ENCODE results near the gene MFAP5. TPM values are rescaled to one million over a fixed set of nuclear protein-coding genes. Genes with fewer than 3 reads are reported as not detected.

Gene MFAP5
- total RNA-seq, 1 donor from 2014 or later = not detected

DNA sequence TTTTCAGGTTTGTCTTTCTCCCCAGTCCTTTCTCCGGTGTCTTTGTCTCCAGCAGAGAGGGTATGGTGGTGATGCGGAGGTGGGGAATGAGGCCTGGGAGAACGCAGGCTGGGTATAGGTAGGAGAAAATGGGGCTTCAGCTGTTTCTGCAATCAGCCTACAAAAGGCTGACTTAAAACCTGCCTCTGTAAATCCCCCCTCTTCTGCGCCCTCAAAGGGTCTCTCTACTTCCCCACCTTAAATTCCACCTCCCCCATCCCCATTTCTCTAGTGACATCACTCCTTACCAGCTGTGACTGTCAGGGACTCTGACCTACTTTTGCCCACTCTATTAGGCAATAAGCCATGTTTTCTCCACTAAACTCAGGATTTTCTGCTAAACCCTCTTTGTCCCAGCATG lies 27.1 kb upstream of the MFAP5 start:
- Mint-ChIP-seq H3K27me3 (peaks cover 34% of the 10 kb centered on the region), H3K4me1 (no peaks in the 10 kb centered on the region), H3K4me3 (no peak overlapping the region), H3K27ac (no peak overlapping the region), H3K9me3 (no peaks in the 10 kb centered on the region), H3K36me3 (ENCODE audit: low read depth) (no peaks in the 10 kb centered on the region)
- intact Hi-C loops (cut with micrococcal nuclease) = no loop called here
- no peak for DNase-seq

DNA sequence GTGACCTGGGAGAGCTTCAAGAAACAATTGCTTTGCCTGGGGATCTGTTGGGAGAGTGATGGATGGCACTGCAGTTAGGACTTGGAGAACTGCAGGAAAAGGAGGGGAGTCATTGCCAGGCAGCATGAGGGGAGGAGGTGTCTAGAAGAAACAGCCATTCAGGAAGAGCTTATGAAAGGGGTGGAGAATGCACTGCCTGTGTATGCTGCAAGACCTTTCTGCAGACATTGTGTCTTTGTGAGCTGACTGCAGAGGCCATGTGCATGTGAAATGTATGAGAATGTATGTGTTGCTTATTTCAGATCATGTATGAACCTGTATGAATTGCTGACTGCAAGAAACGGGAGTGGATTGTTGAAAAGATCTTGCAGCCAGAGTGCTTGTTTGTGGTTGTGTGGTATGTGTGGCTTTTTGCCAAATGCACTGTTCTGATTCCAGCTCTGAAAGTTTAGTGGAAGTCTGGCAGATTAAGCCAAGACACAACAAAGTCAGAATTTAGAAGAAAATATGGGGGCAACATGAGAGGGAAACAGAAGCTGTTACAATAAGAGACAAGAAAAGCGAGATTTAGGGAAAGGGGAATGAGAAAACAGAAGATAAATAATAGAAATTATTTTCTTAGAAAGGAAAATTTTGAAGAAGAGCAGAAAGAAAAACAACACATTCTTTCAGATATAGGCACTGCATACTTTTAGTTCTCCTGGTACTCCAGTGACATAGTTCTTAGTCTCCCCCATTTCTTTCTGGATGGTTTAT lies 25.4 kb upstream of the MFAP5 start:
- H3K9me3 Mint-ChIP-seq = no peaks in the 10 kb centered on the region
- H3K27ac Mint-ChIP-seq = no peak overlapping the region
- peaks cover 34% of the 10 kb centered on the region for H3K27me3 Mint-ChIP-seq
- no peaks in the 10 kb centered on the region for H3K4me1 Mint-ChIP-seq
- no peak for DNase-seq
- intact Hi-C loops (cut with micrococcal nuclease) = no loop called here
- H3K36me3 Mint-ChIP-seq (ENCODE audit: low read depth) = no peaks in the 10 kb centered on the region
- H3K4me3 Mint-ChIP-seq = no peak overlapping the region

DNA sequence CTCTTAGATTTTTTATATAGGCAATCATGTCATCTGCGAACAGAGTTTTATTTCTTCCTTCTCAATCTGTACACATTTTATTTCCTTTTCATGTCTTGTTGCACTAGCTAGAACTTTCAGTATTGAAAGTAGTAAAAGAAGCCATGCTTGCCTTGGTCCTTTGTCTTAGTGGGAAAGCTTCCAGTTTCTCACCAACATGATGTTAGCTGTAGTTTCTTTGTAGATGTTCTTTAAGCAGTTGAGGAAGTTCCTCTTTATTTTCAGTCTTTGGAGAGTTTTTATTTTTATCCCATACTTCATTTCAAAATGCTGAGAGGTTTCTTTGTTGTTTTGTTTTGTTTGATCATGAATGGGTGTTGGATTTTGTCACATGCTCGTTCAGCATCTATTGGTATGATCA lies 22.4 kb upstream of the MFAP5 start:
- Mint-ChIP-seq H3K4me1 (no peaks in the 10 kb centered on the region), H3K4me3 (no peak overlapping the region), H3K9me3 (no peaks in the 10 kb centered on the region), H3K27ac (no peak overlapping the region), H3K27me3 (peaks cover 12% of the 10 kb centered on the region), H3K36me3 (ENCODE audit: low read depth) (no peaks in the 10 kb centered on the region)
- intact Hi-C loops (cut with micrococcal nuclease) = no loop called here
- no peak for DNase-seq

DNA sequence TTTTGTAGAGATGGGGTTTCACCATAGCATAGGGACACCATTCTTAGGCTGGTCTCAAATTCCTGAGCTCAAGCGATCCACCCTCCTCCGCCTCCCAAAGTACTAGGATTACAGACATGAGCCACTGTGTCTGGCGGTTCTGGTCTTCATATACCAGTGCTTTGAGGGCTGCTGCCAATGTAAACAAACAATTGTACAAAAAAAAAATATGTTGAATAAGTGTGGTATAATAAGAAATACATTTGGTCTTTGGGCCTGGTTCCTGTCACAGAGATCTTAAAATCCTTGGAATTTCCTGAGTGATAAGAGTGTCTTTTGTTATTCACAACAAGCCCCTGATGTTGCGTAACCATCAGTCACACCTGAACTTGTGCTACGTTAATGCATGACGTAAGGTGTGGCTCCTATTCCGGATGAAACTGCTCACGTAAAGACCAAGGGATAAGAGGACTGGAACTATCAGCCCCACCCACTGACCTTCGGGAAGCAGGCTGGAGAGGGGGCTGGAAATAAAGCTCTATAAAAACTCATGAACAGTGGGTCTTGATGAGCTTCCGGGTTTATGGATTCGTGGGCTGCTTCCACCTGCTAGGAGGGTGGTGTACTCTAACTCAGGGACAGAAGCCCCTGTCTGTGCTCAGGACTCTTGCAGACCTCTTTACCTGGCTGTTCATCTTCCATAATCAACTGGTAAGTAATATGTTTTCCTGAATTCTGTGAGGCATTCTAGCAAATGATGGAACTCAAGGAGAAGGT lies 18.7 kb upstream of the MFAP5 start:
- no peak overlapping the region for H3K4me3 Mint-ChIP-seq
- DNase-seq = no peak
- peaks cover 11% of the 10 kb centered on the region for H3K27me3 Mint-ChIP-seq
- H3K4me1 Mint-ChIP-seq = no peaks in the 10 kb centered on the region
- intact Hi-C loops (cut with micrococcal nuclease) = no loop called here
- no peak overlapping the region for H3K27ac Mint-ChIP-seq
- H3K9me3 Mint-ChIP-seq = no peaks in the 10 kb centered on the region
- H3K36me3 Mint-ChIP-seq (ENCODE audit: low read depth) = no peaks in the 10 kb centered on the region

DNA sequence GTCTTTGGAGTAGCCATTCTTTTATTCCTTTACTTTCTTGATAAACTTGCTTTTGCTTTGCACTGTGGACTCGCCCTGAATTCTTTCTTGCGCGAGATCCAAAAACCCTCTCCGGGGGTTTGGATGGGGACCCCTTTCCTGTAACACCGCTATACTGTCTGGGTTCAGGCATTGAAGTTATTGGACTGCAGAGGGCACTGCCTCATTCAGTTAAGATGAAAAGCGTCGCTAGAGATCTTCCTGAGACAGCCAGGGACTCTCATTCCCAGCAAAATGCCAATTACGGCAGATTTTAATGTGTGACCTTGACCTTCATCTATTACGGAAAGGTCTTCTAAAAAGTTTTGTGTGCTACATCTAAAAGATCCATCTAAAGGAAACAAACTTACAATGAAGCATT lies 17.9 kb upstream of the MFAP5 start:
- Mint-ChIP-seq H3K9me3 (no peaks in the 10 kb centered on the region), H3K4me3 (no peak overlapping the region), H3K4me1 (no peaks in the 10 kb centered on the region), H3K27ac (no peak overlapping the region), H3K27me3 (peaks cover 11% of the 10 kb centered on the region), H3K36me3 (ENCODE audit: low read depth) (no peaks in the 10 kb centered on the region)
- no peak for DNase-seq
- intact Hi-C loops (cut with micrococcal nuclease) = no loop called here

DNA sequence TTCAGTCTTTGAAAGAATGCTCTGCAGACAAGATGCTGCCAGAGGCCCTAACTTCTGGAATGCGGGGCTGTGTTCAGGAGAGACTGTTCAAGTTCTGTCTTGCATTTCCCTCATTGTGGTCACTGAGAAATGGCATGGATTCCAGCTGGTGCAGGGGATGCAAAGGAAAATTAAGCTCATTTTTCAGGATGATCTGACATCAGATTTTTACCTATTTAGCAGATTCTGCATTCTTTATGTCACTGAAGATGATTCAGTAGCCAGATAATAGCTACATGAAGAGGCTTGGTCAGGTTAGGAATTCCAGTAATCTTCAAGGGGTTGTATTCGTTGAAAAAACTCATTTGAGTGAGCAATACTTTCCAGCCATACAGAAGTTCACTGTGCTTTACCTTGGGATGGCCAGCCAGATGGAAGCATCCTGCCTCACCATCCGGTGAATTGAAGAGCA lies 16.1 kb upstream of the MFAP5 start:
- no peak for DNase-seq
- intact Hi-C loops (cut with micrococcal nuclease) = no loop called here
- Mint-ChIP-seq H3K36me3 (ENCODE audit: low read depth) (no peaks in the 10 kb centered on the region), H3K27me3 (peaks cover 12% of the 10 kb centered on the region), H3K4me1 (no peaks in the 10 kb centered on the region), H3K9me3 (no peaks in the 10 kb centered on the region), H3K27ac (no peak overlapping the region), H3K4me3 (no peak overlapping the region)

DNA sequence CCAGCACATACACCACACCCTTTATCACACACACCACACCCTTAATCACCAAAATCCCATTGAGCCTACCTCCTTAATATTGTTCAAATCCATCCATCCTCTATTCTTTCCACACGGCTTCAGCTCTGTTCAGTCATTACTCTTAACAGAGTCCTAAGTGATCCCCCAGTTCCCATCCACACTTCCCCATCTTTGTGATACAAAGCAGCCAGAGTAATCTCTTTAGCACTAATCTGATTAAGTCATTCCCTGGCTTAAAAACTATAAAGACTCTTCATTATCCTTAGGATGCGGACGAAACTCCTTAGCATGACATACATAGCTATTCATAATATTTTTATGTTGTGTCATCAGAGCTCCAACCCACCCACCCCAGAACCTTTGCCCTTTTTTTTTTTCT lies 14.7 kb upstream of the MFAP5 start:
- Mint-ChIP-seq H3K4me3 (no peak overlapping the region), H3K36me3 (ENCODE audit: low read depth) (no peaks in the 10 kb centered on the region), H3K9me3 (no peaks in the 10 kb centered on the region), H3K27ac (no peak overlapping the region), H3K27me3 (peaks cover 10% of the 10 kb centered on the region), H3K4me1 (no peaks in the 10 kb centered on the region)
- DNase-seq = no peak
- intact Hi-C loops (cut with micrococcal nuclease) = no loop called here

DNA sequence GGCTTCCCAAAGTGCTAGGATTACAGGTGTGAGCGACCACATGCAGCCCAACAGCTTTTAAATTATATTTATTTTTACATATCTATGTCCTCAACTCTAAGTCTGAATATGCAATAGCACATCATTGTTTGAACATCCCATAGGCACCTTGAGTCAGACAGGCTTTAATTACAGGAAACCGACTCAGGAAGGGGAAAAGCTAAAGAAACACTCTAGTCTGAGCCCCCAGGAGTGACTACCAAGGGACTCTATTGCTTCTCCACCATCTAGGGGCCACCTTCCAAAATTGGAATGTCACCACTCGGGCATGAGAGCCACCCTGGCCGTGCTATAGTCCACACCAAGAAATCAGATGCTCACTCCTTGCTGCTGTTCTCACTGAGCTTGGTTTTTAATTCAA lies 14.0 kb upstream of the MFAP5 start:
- Mint-ChIP-seq H3K27me3 (peaks cover 10% of the 10 kb centered on the region), H3K36me3 (ENCODE audit: low read depth) (no peaks in the 10 kb centered on the region)

DNA sequence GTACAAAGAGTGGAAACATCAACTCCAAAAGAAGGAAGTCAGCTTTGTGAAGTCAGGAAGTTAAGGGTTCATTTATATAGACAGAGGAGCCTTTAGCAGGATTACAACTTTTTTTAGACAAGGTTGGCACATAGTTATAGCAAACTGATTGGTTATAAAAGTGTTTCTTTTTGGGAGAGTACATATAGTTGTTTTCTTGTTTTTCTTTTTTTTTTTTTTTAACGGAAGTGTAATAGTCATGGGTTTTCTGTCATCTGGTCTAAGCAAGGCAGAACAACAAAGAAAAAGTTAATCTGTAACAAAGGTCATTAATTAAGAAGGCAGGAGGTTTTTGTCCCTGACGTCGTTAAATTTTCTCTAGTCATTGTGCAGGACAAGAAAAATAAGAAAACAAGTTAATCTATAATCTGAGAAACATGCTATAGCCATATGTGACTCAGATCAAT lies 13.0 kb upstream of the MFAP5 start:
- H3K4me1 Mint-ChIP-seq = no peaks in the 10 kb centered on the region
- no peaks in the 10 kb centered on the region for H3K36me3 Mint-ChIP-seq (ENCODE audit: low read depth)
- no peak overlapping the region for H3K4me3 Mint-ChIP-seq
- H3K27me3 Mint-ChIP-seq = peaks cover 10% of the 10 kb centered on the region
- no peaks in the 10 kb centered on the region for H3K9me3 Mint-ChIP-seq
- no peak for DNase-seq
- intact Hi-C loops (cut with micrococcal nuclease) = no loop called here
- no peak overlapping the region for H3K27ac Mint-ChIP-seq

More for the DNA sequence above, 14.0 kb upstream of the MFAP5 start:
- Mint-ChIP-seq H3K4me3 (no peak overlapping the region), H3K4me1 (no peaks in the 10 kb centered on the region), H3K27ac (no peak overlapping the region), H3K9me3 (no peaks in the 10 kb centered on the region)
- intact Hi-C loops (cut with micrococcal nuclease) = no loop called here
- no peak for DNase-seq

DNA sequence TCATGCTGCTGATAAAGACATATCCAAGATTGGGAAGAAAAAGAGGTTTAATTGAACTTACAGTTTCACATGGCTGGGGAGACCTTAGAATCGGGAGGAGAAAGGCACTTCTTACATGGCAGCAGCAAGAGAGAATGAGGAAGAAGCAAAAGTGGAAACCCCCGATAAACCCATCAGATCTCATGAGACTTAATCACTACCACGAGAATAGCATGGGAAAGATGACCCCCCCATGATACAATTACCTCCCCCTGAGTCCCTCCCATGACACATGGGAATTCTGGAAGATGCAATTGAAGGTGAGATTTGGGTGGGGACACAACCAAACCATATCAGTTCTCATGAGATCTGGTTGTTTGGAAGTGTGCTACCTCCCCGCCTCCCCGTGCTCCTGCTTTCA lies 9.8 kb upstream of the MFAP5 start:
- Mint-ChIP-seq H3K4me1 (no peaks in the 10 kb centered on the region), H3K27me3 (peaks cover 15% of the 10 kb centered on the region), H3K9me3 (no peaks in the 10 kb centered on the region), H3K36me3 (ENCODE audit: low read depth) (no peaks in the 10 kb centered on the region), H3K27ac (no peak overlapping the region), H3K4me3 (no peak overlapping the region)
- no peak for DNase-seq
- intact Hi-C loops (cut with micrococcal nuclease) = no loop called here

DNA sequence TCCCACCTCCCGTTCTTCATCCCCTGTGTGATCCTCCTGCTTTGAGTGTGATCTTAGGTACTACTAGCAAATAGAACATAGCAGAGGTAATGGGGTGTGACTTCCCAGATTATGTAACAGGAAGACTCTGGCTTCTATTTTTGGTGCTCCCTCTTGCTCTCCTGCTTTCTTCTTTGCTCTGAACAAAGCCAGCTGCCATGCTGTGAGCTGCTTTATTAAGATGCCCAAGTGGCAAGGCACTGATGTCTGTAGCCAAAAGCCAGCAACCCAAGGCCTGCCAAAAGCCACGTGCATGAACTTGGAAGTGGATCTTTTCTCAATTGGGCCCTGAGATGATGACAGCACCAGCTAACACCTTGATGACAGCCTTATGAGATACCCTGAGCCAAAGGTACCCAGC lies 5.8 kb upstream of the MFAP5 start:
- intact Hi-C loops (cut with micrococcal nuclease) = no loop called here
- Mint-ChIP-seq H3K36me3 (ENCODE audit: low read depth) (no peaks in the 10 kb centered on the region), H3K27me3 (peaks cover 24% of the 10 kb centered on the region), H3K9me3 (no peaks in the 10 kb centered on the region), H3K27ac (no peak overlapping the region), H3K4me1 (no peaks in the 10 kb centered on the region), H3K4me3 (no peak overlapping the region)
- no peak for DNase-seq

DNA sequence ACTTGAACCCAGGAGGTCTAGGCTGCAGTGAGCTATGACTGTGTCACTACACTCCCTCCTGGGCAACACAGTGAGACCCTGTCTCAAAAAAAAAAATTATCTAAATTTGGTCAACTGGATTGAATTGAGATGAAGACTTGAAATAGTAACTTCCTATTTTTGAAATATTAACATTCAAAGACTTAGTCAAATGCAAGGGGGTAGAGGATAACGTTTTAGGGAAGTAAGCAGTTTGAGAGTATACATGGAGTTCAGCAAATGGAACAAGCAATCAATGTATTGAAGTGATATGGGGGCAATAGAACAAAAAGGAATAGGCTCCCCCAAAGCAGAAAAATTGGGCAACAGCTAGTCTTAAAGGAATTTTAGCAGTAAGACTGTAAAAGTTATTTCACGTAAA lies 4.6 kb upstream of the MFAP5 start:
- no peak for DNase-seq
- H3K4me1 Mint-ChIP-seq = no peaks in the 10 kb centered on the region
- no peak overlapping the region for H3K4me3 Mint-ChIP-seq
- no peaks in the 10 kb centered on the region for H3K9me3 Mint-ChIP-seq
- H3K36me3 Mint-ChIP-seq (ENCODE audit: low read depth) = no peaks in the 10 kb centered on the region
- peaks cover 24% of the 10 kb centered on the region for H3K27me3 Mint-ChIP-seq
- intact Hi-C loops (cut with micrococcal nuclease) = no loop called here
- no peak overlapping the region for H3K27ac Mint-ChIP-seq

DNA sequence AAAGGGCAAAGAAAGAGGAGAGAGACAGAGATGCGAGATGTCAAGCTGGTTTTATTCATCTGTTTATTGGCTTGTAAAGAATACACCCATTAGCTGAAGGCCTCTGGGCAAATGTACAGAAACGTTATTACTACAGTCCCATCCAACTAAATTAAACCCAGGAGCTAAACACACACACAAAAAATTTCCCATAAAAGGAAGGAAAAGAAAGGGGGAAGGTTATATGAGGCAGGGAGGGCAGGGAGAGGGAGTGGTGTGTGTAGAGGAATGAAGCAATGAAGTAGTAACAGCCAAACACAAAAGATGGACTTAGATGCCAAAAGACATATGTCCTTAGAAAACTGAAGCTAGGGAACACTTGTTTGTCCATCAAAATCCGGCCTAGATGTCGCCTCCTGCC lies 3.1 kb upstream of the MFAP5 start:
- Mint-ChIP-seq H3K27me3 (peaks cover 22% of the 10 kb centered on the region), H3K4me3 (no peak overlapping the region), H3K27ac (no peak overlapping the region), H3K36me3 (ENCODE audit: low read depth) (no peaks in the 10 kb centered on the region), H3K9me3 (no peaks in the 10 kb centered on the region), H3K4me1 (no peaks in the 10 kb centered on the region)
- no peak for DNase-seq
- intact Hi-C loops (cut with micrococcal nuclease) = no loop called here

DNA sequence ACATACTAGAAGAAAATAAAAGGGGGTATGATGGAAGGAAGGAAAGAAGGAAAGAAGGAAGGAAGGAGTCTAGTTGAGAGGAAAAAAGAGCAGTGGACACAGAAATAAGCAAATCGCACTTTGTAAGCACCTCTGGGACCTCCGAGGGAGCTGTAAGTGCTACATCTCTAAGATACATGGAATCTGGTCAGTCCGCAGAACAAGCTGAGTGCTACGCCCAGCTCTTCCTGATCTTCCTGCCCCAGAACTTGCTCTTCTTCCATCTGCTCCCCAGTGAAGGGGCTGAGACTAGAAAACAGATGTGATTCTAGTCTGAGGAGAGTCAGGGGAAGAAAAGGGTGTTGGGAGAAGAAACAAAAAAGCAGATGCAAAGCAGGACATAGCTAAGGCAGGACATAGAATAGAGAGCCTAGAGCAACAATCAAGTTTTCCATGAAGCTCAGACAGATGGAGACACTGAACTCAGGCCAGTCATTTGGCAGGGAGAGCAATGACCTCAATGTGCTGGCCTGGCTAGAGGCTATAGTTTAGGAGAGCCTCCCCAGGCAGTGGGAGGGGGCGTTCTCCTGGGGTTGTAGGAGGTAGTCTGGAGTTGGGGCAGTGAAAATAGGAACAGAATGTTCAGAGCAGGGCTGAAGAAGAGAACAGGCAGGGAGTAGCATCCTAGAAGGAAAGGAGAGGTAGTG lies 1.7 kb upstream of the MFAP5 start:
- intact Hi-C loops (cut with micrococcal nuclease) = no loop called here
- H3K27ac Mint-ChIP-seq = no peak overlapping the region
- no peaks in the 10 kb centered on the region for H3K4me1 Mint-ChIP-seq
- DNase-seq = no peak
- peaks cover 29% of the 10 kb centered on the region for H3K27me3 Mint-ChIP-seq
- H3K9me3 Mint-ChIP-seq = no peaks in the 10 kb centered on the region
- H3K4me3 Mint-ChIP-seq = no peak overlapping the region
- H3K36me3 Mint-ChIP-seq (ENCODE audit: low read depth) = no peaks in the 10 kb centered on the region

Data from activated CD4-positive, alpha-beta T cell treated with anti-CD3 and anti-CD28 coated beads, Interleukin-2, amount 10 ng/mL, durations not matched to agents 24 days and 14 days (primary cell).